HG03066 (cell line): Measurements from ENCODE around the gene CCDC63.

Experiments
- ATAC-seq: cut with Tn5 transposase; IDR thresholded peaks from one replicate; pipeline ENCODE4 v1.9.1; 2021; ENCODE audit warnings: low read depth; ENCODE audit not compliant: unreplicated experiment

CCDC63 gene

GRCh38 chr12:110846615-110847566, at the start of gene CCDC63:
CCDC63 (plus strand) TSS chr12:110846987; CDS start chr12:110852955, 5,968 bp downstream.
- no peak for ATAC-seq

DNA sequence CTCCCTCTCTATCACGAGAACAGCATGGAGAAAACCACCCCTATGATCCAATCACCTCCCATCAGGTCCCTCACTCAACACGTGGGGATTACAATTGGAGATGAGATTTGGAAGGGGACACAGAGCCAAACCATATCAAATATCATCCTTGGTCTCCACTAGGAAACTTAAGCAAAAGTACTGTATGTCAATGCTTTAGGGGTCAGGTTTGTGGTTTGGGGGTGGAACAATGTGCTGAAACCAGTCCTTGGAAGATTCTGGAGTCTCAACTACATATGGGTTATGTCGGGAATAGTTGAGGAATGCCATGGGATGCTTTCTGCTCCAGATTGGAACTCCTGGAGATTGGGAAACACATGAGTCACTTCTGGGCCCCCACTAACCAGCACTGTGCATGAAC, 48.3 kb upstream of the CCDC63 start:
- no peak for ATAC-seq

- no peak for ATAC-seq
These were observed 44.3 kb upstream of the CCDC63 start for GRCh38 chr12:110802489-110802888.

DNA sequence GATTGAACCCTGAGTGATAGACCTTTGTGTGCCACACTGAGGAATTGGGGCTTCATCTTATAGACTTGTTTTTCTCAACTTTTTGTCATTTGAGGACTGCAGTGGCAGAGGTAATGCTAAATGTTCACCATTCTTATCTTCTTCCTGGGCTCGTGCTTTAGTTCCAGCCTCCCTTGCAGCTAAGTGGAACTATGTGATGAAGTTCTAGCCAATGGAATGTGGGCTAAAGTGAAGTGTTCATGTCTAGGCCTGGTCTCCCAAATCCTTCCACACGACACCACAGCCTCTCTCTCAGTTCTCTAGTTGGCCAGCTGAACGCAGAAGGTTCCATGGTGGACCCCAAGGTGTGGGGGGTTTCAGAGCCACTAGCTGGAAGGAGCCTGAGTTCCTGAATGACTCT, 42.4 kb upstream of the CCDC63 start:
- ATAC-seq: no peak

DNA sequence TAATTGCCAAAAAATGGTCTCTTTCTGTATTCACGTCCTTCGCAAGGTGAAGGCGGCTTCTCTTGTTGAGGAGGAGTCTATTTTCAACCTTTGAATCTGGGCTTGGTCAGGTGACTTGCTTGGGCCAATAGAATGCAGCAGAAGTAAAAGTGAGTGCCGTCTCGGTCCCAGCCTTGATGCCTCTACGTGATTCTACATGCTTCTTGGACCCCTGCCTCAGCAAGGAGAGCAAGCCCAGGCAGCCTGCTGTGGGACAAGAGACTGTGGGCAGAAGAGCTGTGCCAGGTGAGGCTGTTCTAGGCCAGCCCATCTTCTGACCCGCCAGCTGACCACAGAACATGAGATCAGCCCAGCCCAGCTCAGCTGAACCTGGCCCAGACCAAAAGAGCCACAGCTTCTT, 39.1 kb upstream of the CCDC63 start:
- ATAC-seq: no peak

- ATAC-seq: no peak
These were observed 37.6 kb upstream of the CCDC63 start for GRCh38 chr12:110809149-110809548.

GRCh38 chr12:110811972-110812371, 34.8 kb upstream of the CCDC63 start:
- ATAC-seq: no peak

GRCh38 chr12:110813285-110813684, 33.5 kb upstream of the CCDC63 start:
- ATAC-seq: no peak

DNA sequence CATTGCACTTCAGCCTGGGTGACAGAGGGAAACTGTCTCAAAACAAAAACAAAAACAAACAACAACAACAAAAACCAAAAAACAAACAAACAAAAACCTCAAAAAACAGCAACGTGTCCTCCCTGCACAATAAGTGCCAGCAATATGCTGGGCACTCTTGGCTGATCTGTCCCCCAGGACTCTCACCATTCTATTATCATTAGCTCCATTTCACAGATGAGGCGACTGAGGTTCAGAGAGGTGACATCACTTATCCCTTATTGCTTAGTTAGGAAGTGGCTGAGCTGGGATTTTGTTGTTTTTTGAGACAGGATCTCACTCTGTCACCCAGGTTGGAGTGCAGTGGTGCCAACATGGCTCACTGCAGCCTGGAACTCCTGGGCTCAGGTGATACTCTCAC, 33.0 kb upstream of the CCDC63 start:
- ATAC-seq: no peak

- ATAC-seq: no peak
These were observed 30.5 kb upstream of the CCDC63 start for GRCh38 chr12:110816248-110816647.

- no peak for ATAC-seq
These were observed 30.0 kb upstream of the CCDC63 start for GRCh38 chr12:110816779-110817178.

GRCh38 chr12:110818511-110818910, 28.3 kb upstream of the CCDC63 start:
- ATAC-seq: no peak

- no peak for ATAC-seq
These were observed 27.6 kb upstream of the CCDC63 start for GRCh38 chr12:110819150-110819549.

DNA sequence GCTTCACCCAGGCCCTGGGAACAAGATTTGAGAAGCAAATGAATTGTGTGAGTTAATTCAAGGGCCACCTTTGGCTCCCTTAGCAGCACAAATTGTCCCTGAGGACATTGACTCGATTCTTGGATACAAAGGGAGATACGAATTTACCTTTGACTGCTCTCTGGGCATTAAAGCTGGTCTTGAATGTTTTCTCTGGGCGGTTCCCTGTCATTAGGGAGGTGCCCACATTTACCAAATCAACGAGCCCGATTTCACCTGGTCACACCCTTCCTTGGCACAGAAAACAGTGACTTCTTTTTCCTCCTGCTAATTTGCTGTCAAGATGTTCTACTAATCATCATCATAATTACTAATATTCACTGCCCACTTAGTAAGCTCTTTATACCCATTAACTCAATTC, 27.1 kb upstream of the CCDC63 start:
- ATAC-seq: no peak

- ATAC-seq: no peak
These were observed 24.9 kb upstream of the CCDC63 start for GRCh38 chr12:110821917-110822316.

DNA sequence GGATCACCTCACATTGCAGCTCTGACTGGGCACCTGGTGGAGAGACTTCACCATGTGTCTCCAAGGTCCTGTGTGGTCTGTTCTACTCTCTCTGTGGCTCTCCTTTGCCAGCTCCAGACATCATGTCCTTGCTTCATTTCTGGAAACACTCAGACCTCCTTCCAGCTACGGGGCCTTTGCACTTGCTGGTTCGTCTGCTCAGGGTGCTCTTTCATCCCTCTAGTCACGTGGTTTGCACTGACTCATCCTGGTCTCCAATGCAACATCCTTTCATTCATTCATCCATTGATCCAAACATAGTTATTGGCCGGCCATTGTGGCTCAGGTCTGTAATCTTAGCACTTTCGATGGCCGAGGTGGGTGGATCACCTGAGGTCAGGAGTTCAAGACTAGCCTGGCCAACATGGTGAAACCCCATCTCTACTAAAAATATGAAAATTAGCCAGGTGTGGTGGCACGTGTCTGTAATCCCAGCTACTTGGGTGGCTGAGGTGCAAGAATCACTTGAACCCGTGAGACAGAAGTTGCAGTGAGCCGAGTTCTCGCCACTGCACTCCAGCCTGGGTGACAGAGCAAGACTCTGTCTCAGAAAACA, 23.9 kb upstream of the CCDC63 start:
- ATAC-seq: no peak

DNA sequence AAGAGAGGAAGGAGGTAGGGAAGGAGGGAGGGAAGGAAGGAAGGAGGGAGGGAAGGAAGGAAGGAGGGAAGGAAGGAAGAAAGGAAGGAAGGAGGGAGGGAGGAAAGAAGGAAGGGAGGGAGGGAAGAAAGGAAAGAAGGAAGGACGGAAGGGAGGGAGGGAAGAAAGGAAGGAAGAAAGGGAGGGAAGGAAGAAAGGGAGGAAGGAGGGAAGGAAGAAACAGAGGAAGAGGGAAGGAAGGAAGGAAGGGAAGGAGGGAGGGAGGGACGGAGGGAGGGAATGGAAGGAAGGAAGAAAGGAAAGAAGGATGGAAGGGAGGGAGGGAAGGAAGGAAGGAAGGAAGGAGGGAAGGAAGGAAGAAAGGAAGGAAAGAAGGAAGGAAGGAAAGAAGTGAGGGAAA, 22.4 kb upstream of the CCDC63 start:
- no peak for ATAC-seq

GRCh38 chr12:110825530-110825929, 21.3 kb upstream of the CCDC63 start:
- ATAC-seq: no peak

DNA sequence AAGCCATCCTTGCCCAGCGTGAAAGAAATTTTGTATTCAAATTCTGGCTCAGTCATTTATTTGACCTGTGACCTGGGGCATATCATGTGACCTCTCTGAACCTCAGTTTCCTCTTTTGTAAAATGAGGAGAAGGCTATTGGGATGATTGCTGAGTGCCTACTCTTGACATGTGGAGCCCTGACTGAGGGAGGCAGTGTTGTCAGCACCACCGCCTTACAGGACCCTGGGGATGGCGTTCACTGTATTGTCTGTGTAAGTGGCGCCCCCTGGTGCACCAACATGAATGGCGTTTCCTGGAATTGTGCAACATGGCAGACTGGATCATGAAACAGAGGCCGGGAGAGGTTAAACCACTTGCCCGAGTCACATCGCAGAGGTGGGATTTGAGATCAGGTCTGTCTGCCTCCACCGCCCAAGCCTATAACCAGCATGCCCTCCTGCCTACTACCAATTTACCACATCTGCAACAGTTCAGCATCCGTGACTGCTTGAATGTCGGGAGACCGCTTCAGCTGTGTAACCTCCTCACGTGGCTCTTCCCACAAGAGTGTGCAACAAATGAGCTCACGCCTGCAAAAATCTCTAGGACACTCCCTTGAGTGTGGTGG, 20.1 kb upstream of the CCDC63 start:
- no peak for ATAC-seq

GRCh38 chr12:110829308-110829707, 17.5 kb upstream of the CCDC63 start:
- ATAC-seq: no peak

GRCh38 chr12:110836291-110836690, 10.5 kb upstream of the CCDC63 start:
- ATAC-seq: no peak

DNA sequence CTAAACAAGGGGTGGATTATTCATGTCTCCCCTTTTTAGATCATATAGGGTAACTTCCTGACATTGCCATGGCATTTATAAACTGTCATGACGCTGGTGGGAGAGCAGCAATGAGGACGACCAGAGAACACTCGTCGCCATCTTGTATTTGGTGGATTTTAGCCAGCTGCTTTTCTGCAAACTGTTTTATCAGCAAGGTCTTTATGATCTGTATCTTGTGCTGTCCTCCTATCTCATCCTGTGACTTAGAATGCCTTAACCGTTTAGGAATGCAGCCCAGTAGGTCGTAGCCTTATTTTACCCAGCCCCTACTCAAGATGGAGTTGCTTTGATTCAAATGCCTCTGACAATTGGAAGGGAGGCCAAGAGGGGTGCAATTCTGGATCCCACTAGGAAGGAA, 5.8 kb upstream of the CCDC63 start:
- no peak for ATAC-seq
